SK-N-SH (cell line): Measurements from ENCODE around the gene ZSCAN10.

Source experiments
- EP300 ChIP-seq, 2 experiments: IDR thresholded peaks; 2 replicates each; pipeline versions ENCODE4 v1.4.0 to v1.6.1; 2012; ENCODE audit warnings: borderline replicate concordance in 1 of 2, low read depth in 1 of 2, low read length in 1 of 2
- FOXM1 ChIP-seq: IDR thresholded peaks from 2 replicates; pipeline ENCODE4 v1.4.0; 2012; ENCODE audit warnings: low read depth, mild to moderate bottlenecking
- MAX ChIP-seq: IDR thresholded peaks from 2 replicates; pipeline ENCODE4 v1.4.0; 2012; ENCODE audit warnings: low read depth
- NFIC ChIP-seq: IDR thresholded peaks from 2 replicates; pipeline ENCODE4 v1.4.0; 2012; ENCODE audit warnings: borderline replicate concordance
- POLR2AphosphoS5 ChIP-seq: IDR thresholded peaks from 2 replicates; pipeline ENCODE4 v1.6.1; 2012; ENCODE audit warnings: low read depth, low read length
- RCOR1 ChIP-seq: fragments of 150-350 bp; IDR thresholded peaks from 2 replicates; pipeline ENCODE4 v1.6.1; 2017; ENCODE audit warnings: antibody characterized with exemption, low read length
- TF ChIP-seq, protein P1 (sequence below): fragments of 200-600 bp; sonication (generic); IDR thresholded peaks from 2 replicates; pipeline ENCODE4 v1.6.1; 2017; ENCODE audit warnings: antibody characterized with exemption, mild to moderate bottlenecking, moderate library complexity

DNA sequence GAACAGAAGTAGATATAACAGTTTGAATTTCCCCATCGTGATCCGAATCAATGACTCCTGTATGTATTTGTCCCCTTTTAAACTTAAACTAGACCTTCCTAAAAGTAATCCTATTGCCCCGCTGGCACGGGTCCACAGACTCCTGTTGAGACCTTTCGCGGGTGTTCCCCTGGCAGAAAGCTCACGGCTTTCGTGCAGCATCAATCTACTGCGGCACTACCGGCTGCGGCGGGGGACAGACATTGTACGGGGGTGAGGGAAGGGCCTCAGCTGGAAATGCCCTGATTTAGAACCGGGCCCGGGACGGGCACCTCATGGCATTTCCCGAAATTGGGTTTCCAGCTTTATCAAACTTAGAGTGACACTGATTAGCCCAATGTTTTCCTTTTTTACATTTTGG, 19.1 kb downstream of the ZSCAN10 start:
- TF ChIP-seq RCOR1 (no peak), NFIC (no peak), MAX (no peak), EP300 (IDR thresholded peaks at IDR 0.05; ENCODE audit: borderline replicate concordance in 1 of 2, low read depth in 1 of 2, low read length in 1 of 2) (no peak), FOXM1 (no peak), POLR2AphosphoS5 (no peak)
- TF ChIP-seq, protein P1, sequence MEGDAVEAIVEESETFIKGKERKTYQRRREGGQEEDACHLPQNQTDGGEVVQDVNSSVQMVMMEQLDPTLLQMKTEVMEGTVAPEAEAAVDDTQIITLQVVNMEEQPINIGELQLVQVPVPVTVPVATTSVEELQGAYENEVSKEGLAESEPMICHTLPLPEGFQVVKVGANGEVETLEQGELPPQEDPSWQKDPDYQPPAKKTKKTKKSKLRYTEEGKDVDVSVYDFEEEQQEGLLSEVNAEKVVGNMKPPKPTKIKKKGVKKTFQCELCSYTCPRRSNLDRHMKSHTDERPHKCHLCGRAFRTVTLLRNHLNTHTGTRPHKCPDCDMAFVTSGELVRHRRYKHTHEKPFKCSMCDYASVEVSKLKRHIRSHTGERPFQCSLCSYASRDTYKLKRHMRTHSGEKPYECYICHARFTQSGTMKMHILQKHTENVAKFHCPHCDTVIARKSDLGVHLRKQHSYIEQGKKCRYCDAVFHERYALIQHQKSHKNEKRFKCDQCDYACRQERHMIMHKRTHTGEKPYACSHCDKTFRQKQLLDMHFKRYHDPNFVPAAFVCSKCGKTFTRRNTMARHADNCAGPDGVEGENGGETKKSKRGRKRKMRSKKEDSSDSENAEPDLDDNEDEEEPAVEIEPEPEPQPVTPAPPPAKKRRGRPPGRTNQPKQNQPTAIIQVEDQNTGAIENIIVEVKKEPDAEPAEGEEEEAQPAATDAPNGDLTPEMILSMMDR, result no peak
